ENCODE data around the gene FGF14. TPM values are rescaled to one million over a fixed set of nuclear protein-coding genes. Genes with fewer than 3 reads are reported as not detected.

The FGF14 gene
- total and polyA plus RNA-seq, 2 experiments from 2014 or later, result 0.03 TPM; not detected in 1

- TF ChIP-seq, protein P1, sequence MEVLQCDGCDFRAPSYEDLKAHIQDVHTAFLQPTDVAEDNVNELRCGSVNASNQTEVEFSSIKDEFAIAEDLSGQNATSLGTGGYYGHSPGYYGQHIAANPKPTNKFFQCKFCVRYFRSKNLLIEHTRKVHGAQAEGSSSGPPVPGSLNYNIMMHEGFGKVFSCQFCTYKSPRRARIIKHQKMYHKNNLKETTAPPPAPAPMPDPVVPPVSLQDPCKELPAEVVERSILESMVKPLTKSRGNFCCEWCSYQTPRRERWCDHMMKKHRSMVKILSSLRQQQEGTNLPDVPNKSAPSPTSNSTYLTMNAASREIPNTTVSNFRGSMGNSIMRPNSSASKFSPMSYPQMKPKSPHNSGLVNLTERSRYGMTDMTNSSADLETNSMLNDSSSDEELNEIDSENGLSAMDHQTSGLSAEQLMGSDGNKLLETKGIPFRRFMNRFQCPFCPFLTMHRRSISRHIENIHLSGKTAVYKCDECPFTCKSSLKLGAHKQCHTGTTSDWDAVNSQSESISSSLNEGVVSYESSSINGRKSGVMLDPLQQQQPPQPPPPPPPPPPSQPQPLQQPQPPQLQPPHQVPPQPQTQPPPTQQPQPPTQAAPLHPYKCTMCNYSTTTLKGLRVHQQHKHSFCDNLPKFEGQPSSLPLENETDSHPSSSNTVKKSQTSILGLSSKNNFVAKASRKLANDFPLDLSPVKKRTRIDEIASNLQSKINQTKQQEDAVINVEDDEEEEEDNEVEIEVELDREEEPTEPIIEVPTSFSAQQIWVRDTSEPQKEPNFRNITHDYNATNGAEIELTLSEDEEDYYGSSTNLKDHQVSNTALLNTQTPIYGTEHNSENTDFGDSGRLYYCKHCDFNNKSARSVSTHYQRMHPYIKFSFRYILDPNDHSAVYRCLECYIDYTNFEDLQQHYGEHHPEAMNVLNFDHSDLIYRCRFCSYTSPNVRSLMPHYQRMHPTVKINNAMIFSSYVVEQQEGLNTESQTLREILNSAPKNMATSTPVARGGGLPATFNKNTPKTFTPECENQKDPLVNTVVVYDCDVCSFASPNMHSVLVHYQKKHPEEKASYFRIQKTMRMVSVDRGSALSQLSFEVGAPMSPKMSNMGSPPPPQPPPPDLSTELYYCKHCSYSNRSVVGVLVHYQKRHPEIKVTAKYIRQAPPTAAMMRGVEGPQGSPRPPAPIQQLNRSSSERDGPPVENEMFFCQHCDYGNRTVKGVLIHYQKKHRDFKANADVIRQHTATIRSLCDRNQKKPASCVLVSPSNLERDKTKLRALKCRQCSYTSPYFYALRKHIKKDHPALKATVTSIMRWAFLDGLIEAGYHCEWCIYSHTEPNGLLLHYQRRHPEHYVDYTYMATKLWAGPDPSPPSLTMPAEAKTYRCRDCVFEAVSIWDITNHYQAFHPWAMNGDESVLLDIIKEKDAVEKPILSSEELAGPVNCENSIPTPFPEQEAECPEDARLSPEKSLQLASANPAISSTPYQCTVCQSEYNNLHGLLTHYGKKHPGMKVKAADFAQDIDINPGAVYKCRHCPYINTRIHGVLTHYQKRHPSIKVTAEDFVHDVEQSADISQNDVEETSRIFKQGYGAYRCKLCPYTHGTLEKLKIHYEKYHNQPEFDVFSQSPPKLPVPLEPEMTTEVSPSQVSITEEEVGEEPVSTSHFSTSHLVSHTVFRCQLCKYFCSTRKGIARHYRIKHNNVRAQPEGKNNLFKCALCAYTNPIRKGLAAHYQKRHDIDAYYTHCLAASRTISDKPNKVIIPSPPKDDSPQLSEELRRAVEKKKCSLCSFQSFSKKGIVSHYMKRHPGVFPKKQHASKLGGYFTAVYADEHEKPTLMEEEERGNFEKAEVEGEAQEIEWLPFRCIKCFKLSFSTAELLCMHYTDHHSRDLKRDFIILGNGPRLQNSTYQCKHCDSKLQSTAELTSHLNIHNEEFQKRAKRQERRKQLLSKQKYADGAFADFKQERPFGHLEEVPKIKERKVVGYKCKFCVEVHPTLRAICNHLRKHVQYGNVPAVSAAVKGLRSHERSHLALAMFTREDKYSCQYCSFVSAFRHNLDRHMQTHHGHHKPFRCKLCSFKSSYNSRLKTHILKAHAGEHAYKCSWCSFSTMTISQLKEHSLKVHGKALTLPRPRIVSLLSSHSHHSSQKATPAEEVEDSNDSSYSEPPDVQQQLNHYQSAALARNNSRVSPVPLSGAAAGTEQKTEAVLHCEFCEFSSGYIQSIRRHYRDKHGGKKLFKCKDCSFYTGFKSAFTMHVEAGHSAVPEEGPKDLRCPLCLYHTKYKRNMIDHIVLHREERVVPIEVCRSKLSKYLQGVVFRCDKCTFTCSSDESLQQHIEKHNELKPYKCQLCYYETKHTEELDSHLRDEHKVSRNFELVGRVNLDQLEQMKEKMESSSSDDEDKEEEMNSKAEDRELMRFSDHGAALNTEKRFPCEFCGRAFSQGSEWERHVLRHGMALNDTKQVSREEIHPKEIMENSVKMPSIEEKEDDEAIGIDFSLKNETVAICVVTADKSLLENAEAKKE (CRISPR knock-in tag; IDR thresholded peaks at IDR 0.05), result no peak
Measured at GRCh38 chr13:102017248-102017647, 384.6 kb downstream of the FGF14 start (continued).

- Histone ChIP-seq H4K20me1 (replicated peaks; ENCODE audit: insufficient read depth) (no peaks in the 10 kb centered on the region), H2AFZ (no peak overlapping the region), H3K27ac (ENCODE audit: low read depth) (no peak overlapping the region), H3F3A (replicated peaks; ENCODE audit: low read depth) (no peaks in the 10 kb centered on the region), H3K4me1 (ENCODE audit: insufficient read depth) (no peaks in the 10 kb centered on the region), H3K4me2 (no peak overlapping the region), H3K36me3 (ENCODE audit: insufficient read depth) (no peaks in the 10 kb centered on the region), H3K9me2 (ENCODE audit: insufficient read depth) (no peaks in the 10 kb centered on the region), H3K4me3 (no peak overlapping the region), H3K27me3 (ENCODE audit: insufficient read depth) (no peaks in the 10 kb centered on the region), H3K79me2 (replicated peaks; ENCODE audit: insufficient read depth) (no peaks in the 10 kb centered on the region)
- Mint-ChIP-seq H3K4me1 (no peaks in the 10 kb centered on the region), H3K4me3 (no peak overlapping the region), H3K27me3 (ENCODE audit: insufficient read depth, low read depth, poor library complexity) (no peaks in the 10 kb centered on the region), H3K9me3 (peaks cover 5% of the 10 kb centered on the region), H3K36me3 (ENCODE audit: low read depth) (peaks cover under 1% of the 10 kb centered on the region; the same call in 1 of the 3 replicates), H3K27ac (no peak overlapping the region)
- ATAC-seq (no peak), DNase-seq (ENCODE audit: low spot score) (no peak)
- TF ChIP-seq REST (IDR thresholded peaks at IDR 0.05; ENCODE audit: unreplicated experiment), result no peak
- TF ChIP-seq NANOG (IDR thresholded peaks at IDR 0.05; ENCODE audit: borderline replicate concordance), result no peak
- no peak for TF ChIP-seq ETS1 (IDR thresholded peaks at IDR 0.05)
- TF ChIP-seq EZH2phosphoT487 (IDR thresholded peaks at IDR 0.05; ENCODE audit: unreplicated experiment), result no peak
- no peak for TF ChIP-seq POLR2AphosphoS5 (IDR thresholded peaks at IDR 0.05; ENCODE audit: low read depth)
- TF ChIP-seq EZH2 (IDR thresholded peaks at IDR 0.05; ENCODE audit: low read depth, unreplicated experiment), result no peak
- TF ChIP-seq, protein P2, sequence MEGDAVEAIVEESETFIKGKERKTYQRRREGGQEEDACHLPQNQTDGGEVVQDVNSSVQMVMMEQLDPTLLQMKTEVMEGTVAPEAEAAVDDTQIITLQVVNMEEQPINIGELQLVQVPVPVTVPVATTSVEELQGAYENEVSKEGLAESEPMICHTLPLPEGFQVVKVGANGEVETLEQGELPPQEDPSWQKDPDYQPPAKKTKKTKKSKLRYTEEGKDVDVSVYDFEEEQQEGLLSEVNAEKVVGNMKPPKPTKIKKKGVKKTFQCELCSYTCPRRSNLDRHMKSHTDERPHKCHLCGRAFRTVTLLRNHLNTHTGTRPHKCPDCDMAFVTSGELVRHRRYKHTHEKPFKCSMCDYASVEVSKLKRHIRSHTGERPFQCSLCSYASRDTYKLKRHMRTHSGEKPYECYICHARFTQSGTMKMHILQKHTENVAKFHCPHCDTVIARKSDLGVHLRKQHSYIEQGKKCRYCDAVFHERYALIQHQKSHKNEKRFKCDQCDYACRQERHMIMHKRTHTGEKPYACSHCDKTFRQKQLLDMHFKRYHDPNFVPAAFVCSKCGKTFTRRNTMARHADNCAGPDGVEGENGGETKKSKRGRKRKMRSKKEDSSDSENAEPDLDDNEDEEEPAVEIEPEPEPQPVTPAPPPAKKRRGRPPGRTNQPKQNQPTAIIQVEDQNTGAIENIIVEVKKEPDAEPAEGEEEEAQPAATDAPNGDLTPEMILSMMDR (conservative IDR thresholded peaks at IDR 0.05; ENCODE audit: low read depth in 2 of 2), result no peak
- TF ChIP-seq ZNF331 (CRISPR knock-in tag; IDR thresholded peaks at IDR 0.05; ENCODE audit: low read depth), result no peak
- no peak for TF ChIP-seq CREB1 (CRISPR knock-in tag; IDR thresholded peaks at IDR 0.05; ENCODE audit: low read depth)
Measured at GRCh38 chr13:102012299-102013293, 389.3 kb downstream of the FGF14 start.

Measured in GM23338 (cell line).